SH-SY5Y (cell line): ENCODE results near the gene ELMO1.

ENCODE experiments used
- GATA2 ChIP-seq: IDR thresholded peaks from 2 replicates; pipeline ENCODE4 v1.6.1; 2011; ENCODE audit warnings: mild to moderate bottlenecking, low read depth, low read length
- GATA3 ChIP-seq: IDR thresholded peaks from 2 replicates; pipeline ENCODE4 v1.6.1; 2011; ENCODE audit warnings: low read depth, mild to moderate bottlenecking, low read length, moderate library complexity

DNA sequence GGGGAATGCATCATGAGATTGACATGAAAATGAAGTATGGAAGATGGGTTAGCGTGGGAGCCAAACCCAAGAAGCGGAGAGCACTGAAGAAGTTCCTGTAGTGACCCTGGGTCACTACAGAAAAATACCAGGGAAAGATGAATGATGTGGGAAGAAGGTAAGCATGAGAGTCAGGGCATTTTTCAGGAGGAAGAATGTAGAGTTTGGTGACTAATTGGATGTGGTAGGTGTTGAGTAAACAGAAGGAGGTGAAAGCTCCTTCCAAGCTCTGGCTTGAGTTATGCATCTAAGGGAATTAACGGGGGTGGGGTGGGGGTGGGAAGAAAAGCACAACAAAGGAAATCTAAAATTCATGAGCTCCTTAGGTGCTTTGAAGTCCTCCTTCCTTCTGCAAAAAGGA lies 486.3 kb downstream of the ELMO1 start:
- TF ChIP-seq GATA3: no peak
- no peak for TF ChIP-seq GATA2
